Esophagus mucosa (tissue), 1 donor: ENCODE data around the gene MAD1L1. TPM values are rescaled to one million over a fixed set of nuclear protein-coding genes. Genes with fewer than 3 reads are reported as not detected.

Experiments used
- ATAC-seq: fragments of 200-7000 bp; cut with Tn5 transposase; one replicate; pipeline ENCODE4 v1.9.1; 2020
- total RNA-seq: library from RNA; stranded (reverse); gene quantifications from one replicate; pipeline ENCODE4 v1.2.4, GENCODE V29; 2023
- donor health status: DM: yes; HTN: yes; CAD: no.

The MAD1L1 gene
- total RNA-seq, 1 donor from 2014 or later, result 23.7 TPM

DNA sequence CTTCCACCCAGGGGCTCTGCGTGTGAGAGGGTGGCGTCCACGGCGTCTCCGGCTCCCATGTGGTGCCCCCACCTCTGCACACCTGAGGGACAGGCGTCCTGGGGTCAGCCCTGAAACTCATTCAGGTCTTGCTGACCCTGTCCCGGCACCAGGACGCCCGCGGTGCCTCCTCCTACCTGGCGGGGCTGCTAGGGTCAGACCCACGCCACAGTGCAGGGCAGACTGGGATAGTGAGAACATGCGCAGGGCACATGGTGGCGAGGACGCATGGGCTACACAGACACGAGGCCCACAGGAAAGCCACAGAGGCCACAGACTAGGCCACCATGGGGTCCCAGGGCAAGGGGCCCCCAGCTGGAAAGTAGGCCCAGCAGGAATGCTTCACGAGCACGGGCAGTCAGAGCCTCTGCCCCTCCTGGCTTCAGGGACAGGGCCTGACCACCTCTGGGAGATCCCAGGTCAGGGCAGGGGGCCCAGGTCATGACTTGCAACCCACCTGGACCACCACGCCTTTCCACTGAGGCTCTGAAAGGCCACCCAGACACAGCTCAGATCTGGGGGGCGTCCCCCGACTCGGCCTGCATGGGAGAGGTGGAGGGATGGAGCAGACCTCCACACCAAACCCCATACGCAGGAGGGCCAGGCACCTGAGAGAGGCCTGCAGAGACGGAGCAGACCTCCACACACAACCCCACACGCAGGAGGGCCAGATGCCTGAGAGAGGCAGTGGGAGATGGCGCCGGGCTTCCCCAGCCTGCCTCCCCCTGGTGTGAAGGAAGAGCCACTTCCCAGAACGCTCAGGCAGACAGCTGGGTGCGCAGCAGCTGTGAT is 374.1 kb downstream of the MAD1L1 start:
- ATAC-seq, result no peak

DNA sequence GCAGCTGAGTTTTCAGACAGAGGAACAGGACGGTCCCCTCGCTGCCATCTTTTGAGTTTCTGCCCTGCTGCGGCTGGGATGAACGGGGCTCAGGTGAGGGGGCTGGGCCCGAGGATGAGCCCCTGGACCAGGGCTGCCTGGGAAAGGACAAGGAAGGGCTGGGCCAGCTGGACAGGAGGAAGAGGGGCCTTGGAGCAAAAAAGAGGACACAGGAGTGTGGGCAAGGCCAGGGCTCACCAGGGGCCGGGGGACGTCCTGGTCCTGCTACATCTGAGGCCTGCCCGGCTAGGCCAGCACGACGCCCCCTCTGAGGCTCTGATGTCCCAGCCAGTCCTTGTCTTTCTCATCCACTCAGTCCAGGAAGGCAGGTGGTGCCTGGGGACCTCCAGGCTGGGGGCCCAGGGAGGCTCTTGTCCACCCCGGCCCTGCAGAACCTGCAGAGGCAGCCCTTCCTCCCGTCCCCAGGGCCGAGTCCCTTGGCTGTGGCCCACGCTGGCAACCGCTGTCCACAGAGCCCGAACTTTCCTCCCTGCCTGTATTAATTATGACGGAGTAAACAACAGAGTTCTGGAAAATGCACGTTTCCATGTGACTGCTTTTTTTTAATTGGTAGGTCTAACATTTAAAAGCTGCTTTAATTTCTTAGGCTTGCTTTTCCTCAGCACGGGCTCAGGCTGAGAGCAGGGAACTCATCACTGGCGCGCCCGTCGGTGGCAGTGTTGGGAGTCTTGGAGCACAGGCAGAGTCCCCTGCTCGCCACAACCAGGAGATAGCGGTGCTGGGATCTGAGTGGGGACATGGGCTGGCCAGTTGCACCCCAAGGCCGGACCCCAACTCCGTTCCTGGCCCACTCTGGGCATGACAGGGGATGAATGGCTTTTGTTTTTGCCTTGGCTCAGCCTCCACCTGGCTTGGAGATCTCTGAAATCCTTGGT is 375.0 kb downstream of the MAD1L1 start:
- ATAC-seq, result no peak

DNA sequence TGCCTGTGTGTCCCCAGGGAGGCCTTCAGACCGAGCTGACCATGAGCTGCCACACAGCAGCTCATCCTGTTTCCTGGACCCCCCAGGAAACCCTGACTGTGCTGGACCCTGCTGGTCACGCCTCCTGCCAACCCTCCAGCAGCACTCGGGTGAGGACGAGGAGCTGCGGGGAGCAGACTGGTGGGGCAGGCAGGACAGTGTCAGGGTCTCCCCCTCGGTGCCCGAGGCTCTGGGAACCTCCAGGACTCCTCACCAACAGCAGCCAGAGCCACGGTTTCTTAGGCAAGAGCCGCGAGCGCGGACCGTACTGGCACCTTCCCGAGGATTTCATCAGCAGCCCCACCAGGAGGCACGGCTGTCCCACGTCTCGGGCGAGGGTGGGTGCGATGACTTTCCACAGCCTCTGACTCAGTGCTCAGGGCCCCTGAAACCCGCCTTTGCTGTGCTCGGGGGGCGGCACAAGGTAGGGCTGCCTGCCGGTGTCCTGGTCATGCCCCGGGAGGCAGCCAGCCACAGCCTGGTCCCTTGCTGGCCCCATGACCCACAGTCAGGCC is 375.8 kb downstream of the MAD1L1 start:
- peak; percentile 5 for ATAC-seq

DNA sequence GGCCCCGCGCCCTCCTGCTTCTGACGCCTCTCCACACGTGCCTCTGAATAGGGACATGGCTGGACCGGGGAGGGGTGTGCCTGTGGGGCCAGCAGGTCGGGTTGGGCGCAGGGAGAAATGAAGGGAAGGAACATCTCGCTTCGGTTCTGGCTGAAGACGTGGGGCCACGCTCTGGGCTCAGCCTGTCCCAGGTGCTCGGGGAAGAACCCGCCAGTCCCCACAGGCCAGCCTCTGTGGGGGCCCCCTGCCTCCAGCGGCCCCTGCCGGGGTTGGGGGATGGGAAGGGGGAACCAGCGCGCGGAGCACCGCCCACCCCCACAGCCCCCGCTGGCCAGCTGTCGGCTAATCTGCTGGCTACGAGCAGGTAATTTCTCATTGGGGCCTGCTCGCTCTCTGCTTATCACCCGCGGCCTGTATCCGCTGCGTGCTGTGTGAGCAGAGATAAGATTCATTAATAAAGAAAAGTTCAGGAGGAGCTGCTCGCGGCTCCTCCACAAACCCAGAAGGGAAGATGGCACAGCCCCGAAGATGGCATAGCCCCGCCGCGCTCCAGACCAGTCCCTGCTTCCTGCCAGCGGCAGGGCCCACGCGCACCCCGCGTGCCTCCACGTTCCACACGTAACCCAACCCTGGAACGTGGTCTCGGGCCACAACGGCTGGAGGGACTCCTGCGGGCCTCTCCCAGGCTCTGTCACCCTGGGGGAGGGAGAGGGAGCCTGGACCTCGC is 376.4 kb downstream of the MAD1L1 start:
- no peak for ATAC-seq

DNA sequence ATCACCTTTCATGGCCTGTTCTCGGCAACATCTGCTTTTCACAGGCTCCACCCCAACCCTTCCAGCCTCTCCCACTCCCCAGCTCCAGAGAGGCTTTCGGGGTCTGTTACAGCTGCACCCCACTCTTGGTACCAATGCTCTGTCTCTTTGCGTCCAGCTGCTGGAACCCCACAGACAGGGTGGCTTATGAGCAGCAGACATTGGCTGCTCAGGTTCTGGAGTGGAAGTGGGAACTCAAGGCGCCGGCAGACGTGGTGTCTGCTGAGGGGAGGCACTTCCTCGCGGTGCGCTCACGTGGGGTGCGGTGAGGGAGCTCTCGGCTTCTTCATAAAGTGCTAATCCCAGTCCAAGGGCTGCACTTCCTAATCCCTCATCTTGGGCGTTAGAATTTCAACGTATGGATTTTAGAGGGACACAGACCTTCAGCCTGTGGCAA is 377.0 kb downstream of the MAD1L1 start:
- ATAC-seq, result no peak

DNA sequence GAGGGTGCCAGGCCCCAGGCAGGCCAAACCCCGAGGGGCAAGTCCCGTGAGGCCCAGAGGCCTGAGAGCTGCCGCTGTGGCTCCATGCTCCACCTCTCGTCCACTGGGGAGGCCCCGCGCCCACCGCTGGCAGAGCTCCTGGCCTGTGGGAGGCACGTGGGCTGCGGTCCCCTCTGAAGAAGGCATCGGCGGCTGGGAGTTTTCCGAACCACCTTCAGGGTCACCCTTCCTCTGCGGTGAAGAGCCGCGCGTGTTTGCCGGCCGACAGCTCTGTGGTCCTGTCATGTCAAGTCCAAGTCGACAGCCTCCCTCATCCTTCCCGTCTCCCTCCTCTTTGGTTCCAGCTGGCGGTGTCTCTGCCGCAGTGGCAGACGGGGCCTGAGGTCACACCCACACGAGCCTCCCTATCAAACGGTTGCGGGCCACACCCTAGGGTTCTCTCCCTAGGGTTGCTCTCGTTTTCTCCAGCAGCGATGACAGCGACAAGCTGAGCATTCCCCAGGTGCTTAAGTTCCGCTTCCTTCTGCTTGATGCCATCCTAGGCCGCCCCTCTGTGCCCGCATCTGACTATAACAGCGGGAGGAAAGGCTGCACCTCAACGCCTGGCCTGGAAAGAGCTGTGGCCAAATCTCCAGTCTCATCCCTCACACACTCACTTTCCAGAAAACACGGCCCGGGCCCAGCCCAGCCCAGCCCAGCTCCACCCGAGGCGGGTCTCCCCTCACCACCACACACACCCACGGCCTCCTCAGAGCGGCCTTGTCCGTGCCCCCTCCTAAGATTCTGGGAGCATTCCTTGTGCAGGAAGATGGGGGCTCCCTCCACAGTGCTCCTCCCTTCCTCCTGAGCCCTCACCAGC is 377.6 kb downstream of the MAD1L1 start:
- no peak for ATAC-seq

DNA sequence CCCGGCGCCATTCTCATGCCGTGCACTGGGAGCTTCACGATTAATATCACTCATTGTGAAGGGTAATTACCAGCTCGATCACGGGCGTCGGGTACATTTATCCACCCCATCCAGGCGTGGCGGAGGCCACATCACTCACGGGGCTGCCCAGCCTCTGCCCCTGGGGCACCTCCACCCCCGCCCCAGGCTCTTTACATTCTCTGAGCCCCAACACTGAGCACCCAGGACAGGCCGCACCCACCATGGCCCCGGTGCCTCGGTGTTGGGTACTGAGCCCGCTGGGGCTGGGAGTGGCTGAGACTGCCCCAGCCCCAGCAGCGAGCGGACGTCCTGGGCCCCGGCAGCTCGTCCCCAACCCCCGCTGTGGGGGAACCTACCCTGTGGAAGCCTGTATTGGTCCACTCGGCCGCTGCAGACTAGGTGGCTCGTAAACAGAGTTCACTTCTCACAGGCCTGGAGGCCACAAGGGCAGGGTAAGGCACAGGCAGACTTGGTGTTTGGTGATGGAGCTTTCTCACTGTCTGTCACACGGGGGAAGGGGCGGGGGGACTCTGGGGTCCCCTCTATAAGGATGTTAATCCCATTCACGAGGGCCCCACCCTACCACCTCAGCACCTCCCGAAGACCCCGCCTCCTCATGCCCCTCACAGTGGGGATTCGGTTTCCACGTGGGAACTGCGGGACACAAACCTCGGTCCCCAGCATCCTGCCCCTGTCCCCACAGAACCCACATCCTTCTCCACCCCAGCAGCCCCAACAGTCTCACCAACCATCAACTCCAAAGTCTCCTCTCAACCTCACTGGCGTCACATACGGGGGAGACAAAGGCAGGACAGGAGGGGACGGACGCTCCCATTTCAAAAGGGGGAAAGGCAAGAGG is 378.5 kb downstream of the MAD1L1 start:
- ATAC-seq, result no peak

DNA sequence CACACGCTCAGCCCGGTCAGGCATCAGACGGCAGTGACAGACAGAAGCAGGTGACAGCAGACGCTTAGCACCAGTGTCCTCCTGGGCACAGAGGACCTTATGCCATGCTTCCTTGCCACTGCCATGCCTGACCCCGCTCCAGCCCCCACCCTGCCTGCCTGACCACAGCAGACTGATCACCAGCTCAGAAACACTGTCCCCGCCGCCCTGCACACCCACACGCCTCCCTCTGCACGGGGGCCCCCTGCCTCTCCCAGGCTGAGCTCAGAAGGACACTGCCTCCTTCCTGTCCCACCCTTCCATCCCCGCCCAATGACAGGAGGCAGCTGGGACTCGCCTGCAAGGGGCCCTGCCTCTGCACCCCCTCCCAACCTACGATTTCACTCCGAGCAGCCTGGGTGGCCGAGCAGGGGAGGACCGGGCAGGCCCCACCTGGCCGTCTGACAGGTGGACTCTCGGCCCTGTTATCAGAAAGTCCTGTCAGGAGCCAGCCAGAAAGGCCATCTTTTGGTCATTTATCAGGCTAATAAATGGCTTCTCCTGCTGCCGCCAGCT is 379.2 kb downstream of the MAD1L1 start:
- ATAC-seq, result no peak

DNA sequence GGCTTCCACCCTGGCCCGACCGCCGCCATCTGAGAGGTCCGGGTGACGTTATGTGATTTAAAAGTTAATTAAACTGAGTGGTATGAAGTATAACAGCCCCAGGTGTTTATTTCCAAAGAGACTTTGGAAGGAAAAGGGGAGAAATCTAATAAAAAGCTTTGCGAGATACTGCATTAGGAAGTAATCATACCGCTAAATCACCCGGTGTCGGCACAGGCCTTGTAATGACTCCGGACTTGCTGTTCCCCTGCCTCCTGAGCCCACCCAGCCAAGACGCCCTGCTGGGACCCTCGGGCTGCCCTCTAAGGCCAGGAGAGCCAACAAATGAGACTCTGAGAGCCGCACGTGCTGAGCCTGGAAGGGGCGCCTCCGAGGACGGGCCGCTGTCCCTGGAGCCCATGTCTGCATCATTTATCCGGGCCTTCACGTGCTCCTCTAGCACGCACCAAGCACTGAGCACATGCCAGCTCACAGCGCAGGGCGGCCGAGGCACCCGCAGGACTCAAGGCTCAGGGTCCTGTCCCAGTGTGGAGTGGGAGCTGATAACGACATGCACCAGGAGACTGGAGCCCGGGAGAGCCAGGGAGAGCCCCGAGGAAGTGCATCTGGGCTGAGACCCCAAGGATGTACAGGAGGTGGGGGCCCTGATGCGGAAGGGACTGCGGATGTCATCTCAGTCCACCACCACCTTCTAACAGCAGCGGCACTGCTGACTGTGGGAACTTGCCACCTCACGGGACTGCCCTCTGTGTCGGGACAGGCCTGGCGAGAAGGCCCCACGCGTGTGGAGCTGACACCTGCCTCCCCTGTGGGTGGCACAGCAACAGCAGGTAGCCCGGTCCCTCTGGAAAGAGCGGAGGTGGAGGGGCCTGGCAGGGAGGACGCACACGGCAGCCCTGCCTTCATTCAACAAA is 380.0 kb downstream of the MAD1L1 start:
- no peak for ATAC-seq

DNA sequence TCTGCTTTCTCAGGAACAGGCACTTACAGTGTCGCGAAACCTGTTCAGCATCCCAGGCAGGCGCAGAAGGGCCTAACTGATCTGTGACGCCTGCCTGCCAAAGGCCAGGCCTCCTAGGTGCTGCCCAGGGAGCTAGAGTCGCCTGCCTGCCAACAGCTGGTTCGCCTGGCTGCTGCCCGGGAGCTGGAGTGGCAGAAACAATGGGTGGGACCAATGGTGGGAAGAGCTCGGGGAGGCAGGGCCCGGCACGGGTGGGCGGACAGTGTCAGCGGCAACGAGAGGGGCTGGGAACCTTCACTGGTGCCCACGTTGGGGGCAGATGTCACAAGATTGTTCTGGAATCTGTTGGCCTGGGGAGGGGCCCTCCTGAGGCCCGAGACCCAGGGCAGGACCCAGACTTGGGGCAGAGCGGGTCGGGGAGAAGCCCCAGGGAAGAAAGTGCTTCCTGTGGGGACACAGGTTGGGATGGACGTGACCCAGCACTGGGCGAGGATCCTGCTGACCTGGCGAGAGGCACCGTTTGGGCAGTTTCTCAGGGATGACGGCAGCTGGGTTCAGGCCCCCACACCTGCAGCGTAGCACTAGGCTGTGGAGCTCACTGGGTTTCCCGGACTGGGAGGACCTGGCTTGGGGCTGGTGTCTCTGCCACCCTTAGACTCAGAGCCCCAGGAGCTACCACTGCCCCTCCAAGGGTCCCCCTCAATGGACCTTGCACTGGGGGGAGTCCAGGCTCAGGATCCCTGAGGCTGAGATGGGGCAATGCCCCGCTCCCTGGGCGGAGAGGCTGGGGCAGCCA is 380.8 kb downstream of the MAD1L1 start:
- no peak for ATAC-seq

DNA sequence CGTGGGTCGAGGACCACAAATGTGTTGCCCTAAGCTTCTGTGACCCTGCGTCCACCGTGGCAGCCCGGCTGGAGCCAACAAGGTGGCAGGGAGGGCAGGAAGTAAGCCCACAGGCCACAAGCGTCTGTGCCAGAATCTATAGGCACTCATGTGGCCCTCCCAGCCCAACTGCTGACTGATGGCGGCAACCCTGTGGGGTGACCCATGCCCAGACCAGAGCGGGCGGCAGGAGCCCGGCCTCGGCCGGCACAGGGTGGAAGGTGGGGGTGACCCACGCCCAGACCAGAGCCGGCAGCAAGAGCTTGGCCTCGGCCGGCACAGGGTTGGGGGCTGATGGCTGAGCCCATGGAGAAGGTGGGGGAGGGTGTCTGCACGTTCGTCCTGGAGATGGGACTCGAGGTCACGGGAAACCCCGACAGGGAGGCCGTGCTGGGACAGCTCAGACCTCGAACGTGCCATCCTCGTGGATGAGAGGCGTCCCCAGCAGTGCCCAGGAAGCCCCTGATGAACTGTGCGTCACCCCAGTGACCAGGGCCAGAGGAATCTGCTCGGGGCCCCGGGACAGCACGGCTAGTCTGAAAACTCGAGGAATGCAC is 381.7 kb downstream of the MAD1L1 start:
- no peak for ATAC-seq

DNA sequence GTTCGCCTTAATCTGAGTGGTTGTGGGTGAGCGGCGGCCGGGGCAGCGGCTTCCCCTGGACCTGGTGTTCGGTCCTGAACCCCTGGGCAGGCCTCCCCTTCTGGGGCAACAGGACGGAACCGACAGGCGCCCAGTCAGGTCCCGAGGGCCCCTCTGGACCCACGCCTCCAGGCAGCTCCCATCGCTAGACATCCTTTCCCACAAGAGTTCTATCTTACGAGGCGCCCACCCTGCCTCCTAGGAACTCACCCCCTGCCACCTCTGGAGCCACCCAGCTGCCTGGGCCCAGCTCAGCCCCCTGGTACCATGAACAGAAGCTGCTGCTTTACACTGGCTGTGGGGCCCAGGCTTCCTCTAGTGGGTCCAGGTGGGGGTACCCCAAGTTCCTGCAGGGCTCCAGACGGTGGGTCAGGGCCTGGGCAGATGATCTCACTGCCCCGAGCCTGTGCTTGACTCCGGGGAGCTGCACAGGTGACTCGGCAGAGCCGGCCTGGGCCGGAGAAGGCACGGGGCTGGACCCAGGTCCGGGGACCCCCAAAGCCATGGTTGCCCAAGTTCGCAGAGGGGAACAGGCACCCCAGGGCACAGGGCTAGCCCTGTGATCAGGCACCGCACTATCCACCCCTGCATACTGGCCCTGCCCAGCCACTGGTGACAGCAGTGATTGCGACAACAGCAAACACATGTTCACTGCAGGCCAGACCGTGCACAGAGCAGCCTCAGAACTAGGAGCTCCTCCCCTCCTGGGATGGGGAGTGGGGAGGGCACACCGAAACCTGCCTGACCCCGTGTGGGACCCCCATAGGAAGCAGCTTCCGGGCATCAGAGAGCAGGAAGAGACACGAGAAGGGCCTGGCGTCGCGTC is 382.4 kb downstream of the MAD1L1 start:
- ATAC-seq, result no peak

DNA sequence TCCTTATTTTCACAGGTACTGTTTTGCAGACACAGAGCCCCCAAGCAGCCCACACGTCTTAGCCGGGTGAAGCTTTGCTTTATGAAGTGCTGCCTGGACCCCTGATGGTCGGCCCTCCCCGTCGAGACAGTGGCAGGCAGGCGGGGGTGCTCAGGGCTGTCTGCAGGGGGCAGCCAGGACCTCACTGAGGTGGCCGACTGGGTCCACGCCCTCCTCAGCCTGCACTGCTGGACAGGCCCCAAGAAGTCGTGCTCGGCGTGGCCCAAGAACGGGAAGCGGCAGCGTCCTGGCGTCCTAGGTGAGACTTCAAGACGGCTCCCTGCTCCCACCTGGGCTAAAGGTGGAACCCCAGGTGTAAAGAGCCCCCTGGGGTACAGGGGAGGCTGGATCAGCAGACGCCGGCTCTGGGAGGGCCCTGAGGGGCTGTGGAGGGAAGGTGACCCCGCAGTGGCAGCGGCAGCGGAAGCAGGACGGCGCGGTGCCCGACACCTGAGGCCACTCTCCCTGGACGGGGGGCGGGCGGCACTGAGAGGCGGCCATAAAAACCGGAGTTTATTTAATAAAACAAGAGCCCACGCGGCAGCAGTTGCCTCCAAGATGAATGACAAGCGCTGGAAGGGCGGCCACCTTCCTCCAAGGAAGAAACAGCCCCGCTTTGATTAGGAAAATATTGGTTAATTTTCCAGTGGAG is 383.2 kb downstream of the MAD1L1 start:
- no peak for ATAC-seq

DNA sequence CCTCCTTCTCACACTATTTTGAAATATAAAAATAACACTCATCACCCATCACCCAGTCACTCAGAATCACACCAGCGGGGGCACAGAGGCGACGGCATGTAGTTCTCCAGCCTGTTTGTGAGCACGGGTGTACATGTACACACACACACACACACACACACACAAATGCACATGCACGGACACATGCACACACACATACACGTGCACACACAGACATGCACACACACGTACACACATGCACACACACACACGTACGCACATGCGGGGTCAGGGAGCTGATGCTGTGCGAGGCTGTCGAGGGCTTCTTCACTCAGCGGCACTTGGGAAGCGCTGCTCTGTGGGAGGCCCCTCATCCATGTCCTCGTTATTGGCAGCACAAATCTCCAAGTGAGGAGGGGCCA is 383.8 kb downstream of the MAD1L1 start:
- ATAC-seq, result no peak

DNA sequence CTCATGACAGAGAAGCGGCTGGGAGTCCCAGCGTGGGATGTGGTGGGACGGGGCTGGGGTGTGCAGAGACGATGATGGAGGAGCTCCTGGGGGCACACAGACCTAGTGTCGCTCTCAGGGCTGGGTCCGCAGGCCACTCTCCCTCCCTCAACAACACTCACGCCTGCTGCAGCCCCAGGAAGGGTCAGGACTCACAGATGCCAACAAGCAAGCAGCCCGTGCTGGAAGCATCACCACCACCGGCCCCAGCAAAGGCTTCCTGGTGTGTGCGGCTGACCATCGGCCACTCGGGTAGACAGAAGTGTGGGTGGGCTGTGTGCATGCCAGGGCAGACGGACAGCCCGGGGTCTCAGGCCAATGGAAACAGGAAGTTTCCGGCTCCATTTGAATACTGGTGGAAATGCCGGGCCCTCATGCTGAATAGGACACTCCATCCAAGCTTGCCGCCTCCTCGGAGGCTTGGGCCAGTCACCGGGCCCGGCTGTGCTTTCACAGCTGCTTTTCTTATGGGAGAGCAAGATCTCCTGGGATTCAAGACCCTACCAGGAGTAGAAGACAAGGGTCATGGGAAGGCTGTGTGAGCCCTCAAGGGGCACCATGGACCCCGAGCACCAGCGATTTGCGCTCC is 384.6 kb downstream of the MAD1L1 start:
- no peak for ATAC-seq
